Measurements from ENCODE around the gene MORN1.

GRCh38 chr1:2277741-2278488 is 113.4 kb downstream of the MORN1 start:
- TF ChIP-seq PAX5 (IDR thresholded peaks at IDR 0.05; ENCODE audit: insufficient read depth, low read length, severe bottlenecking) (no peak), POLR2A (IDR thresholded peaks at IDR 0.05; ENCODE audit: low read depth, low read length) (no peak)

Data from GM12891 (cell line).